ENCODE data around the gene TMEM158.

DNA sequence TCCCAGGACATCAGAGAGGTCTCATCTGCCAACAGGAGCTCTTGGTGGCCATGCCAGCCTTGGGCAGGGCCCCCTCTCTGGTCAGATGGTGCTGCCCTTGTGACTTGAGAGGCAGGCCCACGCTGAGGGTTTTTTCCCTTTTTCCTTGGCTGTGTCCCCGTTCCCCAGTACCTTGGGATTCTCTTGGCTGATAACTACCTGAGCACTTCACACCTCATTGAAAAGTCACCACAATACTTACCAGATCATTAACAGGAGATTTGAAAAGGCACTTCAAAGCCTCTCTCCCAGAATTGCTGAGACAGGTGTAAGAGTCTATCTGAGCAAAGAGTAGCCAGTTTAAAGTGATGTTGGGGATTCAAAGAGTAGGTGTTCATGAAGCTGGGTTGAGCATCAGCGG lies 15.1 kb upstream of the TMEM158 start:
- TF ChIP-seq, protein P1, sequence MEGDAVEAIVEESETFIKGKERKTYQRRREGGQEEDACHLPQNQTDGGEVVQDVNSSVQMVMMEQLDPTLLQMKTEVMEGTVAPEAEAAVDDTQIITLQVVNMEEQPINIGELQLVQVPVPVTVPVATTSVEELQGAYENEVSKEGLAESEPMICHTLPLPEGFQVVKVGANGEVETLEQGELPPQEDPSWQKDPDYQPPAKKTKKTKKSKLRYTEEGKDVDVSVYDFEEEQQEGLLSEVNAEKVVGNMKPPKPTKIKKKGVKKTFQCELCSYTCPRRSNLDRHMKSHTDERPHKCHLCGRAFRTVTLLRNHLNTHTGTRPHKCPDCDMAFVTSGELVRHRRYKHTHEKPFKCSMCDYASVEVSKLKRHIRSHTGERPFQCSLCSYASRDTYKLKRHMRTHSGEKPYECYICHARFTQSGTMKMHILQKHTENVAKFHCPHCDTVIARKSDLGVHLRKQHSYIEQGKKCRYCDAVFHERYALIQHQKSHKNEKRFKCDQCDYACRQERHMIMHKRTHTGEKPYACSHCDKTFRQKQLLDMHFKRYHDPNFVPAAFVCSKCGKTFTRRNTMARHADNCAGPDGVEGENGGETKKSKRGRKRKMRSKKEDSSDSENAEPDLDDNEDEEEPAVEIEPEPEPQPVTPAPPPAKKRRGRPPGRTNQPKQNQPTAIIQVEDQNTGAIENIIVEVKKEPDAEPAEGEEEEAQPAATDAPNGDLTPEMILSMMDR (IDR thresholded peaks at IDR 0.05; ENCODE audit: low read depth, low read length), result no peak
- TF ChIP-seq EZH2phosphoT487 (IDR thresholded peaks at IDR 0.05; ENCODE audit: low read depth), result no peak

All from OCI-LY3 (cell line).